GM19395 (cell line): ENCODE measurements around the gene ZIC1.

Experiments used
- ATAC-seq: cut with Tn5 transposase; IDR thresholded peaks from one replicate; pipeline ENCODE4 v1.9.1; 2021; ENCODE audit warnings: mild to moderate bottlenecking, moderate library complexity; ENCODE audit not compliant: unreplicated experiment

Gene ZIC1

DNA sequence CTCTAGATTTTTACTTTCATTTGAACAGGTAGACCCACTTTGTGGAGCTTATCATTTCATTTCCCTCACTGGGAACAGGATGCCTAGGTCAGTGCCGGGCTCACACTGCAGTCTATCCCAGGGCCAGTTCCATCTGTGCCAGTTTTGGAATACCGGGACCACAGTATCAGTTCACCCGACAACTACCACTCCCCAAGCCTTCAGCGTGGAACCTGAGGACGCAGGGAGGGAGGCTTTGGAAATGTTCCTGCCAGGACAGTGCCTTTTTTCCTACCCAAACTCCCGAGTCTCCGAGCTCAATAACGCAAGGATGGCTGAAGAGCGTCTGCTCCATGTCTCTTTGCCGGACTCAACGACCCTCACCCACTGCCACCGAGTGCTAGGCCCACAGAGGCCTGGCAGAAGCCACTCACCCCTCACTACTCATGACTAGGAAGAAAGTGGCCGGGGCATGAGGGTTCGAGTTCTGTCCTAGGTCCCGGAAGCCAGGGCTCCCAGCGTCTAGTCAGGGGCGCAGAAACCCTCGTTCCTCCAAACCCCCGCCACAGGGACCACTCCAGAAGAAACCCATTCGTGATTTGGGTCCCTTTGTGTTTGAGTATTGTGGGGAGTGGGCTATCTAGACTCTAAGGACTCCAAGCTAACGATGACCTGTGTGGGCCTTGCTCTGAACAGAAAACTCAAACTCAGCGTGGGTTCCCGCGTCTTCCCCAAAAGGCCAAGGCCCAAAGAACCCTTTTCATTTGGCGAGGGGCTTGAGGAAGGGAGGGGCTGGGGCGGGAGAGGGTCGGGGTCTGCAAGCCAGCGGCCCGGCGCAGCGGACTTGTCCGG, 11.4 kb downstream of the ZIC1 start:
- no peak for ATAC-seq

DNA sequence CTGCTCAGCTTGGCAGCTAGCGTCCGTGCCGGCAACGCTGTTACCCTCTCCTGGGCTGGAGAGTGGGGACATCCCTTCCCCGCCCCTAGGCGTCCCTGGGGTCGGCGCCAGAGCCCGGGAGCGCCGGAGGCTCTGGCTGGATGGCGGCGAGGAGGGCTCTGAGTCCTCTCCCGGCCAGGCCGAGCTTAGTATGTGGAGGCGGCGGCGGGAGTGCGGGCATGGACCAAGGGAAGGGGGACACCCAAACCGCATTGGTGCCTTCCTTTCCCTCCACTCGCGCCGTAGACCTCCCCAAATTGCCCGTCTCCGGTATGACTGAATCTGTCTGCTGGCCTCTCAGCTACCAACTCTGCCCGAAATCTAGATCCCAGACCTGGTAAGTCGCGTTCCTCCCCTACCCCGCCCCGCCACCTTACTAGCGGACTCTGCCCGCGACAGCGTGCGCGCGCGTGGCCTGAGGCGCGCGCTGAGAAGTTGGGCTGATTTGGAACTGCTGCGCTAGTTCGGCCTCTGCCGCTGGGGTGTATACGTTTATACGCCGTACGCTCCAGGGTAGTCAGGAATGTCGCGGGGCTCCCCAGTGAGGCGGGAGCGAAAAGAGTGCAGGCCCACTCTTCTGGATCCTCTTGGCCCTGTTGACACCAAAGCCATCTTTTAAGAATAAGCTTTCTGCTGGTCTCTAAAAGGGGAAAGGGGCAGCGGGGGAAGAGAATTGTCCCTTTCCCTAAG, 12.2 kb downstream of the ZIC1 start:
- no peak for ATAC-seq

DNA sequence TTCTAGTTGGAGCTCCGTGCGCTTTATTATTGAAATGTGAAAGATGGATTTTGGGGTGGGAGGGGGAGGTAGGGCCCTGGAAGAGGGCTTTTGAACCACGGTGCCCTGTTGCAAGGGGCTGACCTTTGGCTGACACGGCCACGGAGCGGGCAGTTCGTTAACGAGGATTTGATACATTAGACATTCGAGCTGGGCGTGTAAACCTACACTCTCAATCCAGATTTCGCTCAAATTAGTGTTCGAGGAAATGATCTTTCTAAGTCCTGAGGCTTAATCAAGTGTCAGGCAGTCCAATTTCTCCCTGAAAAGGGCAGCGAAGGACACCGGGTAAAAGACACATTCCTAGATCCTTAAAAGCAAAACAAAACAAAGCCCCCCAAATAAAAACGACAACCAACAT, 13.0 kb downstream of the ZIC1 start:
- ATAC-seq, result no peak

DNA sequence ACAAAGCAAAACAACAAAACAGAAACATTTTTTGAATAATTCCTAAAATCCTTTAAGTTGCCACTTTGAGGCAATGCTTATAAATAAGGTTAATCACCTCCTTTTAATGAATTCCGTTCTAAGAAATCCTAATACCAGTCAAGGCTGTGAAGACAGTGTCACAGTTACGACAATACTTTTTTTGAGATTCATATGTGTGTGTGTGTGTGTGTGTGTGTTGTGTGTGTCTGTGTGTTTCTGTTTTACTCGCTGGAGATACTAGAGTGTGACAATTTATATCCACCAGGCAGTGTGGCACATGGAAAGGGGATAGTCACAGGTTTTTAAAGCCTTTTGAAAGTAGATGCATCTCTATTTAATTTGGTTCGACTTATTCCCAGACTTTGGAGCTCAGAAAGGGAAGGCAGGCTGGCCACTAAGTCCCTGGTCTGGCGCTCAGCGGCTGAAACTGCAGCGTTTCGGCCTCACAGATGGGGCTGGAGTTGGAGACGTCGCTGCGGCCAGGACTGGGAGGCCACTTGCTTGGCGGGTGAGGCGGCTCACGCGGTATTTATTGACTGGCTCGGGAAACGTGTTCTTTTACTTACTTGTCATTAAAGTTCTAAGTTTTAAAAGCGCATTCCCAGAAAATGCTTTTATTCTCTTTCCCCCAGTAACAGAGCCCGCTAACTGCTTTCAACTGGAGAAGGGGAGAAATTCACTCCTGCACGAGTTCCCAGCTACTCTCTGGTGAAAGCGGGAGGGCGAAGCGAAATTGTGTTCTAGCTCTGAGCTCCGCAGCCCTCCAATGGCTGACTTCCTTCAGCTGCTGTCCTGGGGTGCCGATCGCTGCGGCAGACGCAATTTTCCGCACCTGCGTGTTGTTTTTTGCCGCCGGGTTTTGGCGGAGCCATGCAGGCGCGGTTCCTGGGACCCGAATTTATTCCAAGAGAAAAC, 13.7 kb downstream of the ZIC1 start:
- no peak for ATAC-seq

DNA sequence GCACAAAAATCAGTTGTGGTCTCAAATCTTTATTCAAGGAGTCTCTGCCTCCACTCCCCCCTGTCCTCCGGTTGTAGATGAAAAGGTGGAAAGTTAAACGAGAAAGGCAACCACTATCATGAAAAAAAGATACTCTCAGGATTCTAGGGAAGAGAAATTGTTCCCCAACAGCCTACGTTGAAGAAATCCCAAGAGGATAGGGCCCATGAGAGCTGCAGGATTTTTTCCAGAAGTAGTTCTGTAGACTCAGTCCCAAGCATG, 14.3 kb downstream of the ZIC1 start:
- ATAC-seq, result no peak

DNA sequence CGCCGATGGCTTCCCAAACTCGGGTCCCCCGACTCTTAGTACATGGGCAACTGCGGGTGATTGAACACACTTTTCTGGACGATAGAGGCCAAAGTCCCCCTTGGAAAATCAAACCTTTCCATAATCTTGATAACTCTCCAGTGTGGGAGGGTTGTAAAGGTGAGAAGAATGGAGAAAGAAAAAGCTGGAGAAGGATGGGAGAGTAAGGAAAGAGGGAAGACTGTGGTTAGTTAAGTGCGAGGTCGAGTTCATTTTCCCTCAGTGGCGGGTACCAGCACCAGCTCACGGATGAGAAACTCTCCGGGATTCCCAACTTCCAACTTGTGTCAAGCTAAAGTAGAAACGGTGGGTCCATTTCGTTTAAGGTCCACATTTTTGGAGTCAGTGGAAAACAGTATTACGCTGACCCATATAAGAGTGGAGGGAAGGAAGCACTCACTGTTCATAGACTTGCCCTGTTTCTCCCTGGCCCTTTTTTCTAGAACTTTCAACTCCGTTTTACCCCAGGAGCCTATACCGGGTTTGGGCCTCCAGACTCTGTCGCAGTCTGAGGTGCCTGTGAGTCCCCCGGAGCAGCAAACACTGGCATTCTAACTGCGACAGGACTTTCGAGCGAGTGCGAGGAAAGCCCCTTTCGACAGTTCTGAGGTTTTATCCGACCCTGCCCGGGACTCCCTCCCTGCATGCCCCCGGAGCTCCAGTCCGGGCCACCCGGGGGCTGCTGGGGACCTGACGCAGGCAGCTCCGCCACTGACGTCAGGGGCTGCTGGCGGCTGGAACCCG, 14.8 kb downstream of the ZIC1 start:
- no peak for ATAC-seq

DNA sequence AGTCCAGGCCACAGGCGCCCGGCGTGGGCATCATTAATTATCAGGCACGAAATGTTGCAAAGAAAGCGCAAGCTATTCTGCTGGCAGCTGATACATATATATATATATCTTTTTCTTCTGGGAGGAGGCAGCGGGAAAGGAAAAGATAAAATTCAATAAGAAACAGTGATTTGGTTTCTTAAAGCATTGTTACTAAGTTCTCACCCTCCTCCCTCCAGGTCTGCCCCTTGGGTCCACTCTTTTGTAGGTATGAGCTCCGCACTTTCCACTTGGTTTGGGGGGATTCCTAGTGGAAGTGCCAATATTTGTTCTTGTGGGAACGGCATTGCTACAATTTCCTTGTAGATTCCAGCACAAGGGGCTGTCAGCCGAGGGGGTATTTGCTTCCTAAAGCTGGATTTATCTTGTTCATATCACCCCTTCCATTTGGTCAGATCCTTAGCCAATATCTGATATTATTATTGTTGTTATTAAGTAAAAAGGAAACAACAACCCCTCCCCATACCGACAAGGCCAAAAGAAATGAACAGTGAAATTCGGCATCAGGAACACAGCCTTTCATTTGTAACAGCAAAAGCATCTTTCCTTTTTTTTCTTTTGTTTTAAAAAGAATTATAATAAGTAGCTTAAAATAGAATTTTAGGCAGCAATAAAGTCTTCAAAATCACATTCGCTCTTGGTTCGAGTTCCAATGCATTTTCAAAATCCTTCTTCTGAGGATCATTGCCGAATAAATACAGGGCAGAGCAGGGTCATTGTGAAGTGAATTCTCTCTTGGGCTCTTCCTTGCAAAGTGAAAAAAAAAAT, 15.6 kb downstream of the ZIC1 start:
- no peak for ATAC-seq

DNA sequence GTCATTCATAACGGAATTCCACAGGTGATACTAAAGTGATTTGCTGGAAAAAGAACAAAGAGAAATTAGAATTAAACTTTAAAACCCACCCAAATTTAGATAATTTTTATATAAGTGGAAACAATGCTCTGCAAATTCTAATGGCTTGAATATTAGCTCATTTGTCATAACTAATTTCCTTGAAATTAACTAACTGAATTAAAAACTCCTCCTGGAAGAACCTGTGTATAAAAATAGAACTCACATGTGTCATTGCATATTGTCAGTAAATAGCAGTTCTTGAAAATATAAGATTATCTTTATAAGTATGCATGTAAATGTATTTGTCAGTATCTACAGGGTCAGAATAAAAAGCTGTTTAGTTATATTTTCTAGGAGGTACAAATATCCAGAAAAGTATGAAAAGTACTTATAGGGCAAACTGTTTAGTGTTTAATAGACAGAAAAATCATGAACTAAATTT, 16.3 kb downstream of the ZIC1 start:
- no peak for ATAC-seq

DNA sequence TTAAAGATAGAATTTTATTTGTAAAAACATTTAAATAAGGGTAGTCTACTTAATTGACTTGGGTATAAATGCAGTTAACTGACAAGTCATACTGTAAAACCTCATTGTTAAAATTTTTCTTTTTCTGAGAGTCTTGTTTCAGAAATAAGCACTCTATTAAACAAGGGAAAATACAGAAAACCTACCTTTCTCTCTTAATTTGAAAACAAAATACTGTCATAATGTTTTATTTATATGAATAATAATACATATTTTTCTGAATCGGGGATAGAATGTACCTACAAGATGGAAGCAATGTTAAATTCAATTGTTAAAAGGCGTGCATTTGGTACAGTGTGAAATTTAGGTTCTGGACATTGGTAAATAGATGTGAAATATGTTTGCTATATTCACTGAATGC, 17.8 kb downstream of the ZIC1 start:
- ATAC-seq, result no peak

DNA sequence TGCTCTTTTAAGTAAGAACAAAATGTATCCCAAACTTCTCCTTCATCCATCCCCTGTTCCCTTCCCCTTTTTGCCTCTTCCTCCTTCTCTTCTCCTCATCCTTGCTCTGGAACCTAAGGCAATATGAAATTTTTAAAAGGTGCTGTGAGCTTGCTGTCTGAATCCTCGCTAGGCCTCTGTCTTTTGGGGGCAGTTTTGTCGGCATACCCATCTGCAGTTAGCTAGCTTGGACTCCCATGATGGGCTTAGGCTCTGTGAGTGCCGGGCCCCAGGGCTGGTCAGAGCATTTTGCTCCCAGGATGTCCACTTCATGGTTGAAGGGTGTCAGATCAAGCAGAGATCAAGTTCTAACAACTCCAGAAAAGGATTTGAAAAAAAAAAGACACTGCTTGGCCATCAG, 18.6 kb downstream of the ZIC1 start:
- no peak for ATAC-seq

DNA sequence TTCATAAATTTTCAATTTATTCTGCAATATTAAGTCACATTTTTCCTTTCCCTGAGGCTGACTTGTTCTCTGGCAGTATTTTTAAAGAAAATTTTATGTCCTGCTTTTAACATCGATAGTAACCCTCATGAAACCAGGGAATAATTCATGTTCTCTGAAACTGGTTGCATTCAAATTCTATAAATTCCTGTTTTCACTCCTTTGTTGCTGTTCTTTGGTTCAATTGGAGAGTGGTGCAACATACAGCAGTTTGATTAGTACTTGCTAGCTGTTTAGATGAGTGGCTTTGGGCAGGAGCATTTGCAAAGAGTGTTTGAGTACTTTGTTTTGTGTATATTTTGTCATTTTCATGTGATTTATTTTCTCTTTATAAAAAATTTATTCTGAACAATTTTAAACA, 19.2 kb downstream of the ZIC1 start:
- no peak for ATAC-seq

DNA sequence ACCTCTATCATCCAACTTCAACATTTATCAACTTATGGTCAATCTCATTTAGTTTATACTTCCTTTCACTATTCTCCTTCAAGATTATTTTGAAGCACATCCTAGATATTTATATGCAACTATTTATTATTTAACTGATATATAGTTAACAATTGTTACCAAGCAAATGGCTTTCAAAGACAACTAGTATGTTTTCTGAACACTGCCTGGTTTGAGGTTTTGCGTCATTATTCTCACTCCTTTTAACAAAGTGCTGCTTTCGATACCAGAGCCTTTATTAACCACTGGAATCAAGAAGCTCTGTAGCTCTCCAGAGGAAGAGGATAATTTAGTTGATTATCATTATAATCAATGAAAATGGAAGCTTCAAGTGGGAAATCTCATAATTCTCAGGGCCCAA, 19.6 kb downstream of the ZIC1 start:
- ATAC-seq, result no peak

DNA sequence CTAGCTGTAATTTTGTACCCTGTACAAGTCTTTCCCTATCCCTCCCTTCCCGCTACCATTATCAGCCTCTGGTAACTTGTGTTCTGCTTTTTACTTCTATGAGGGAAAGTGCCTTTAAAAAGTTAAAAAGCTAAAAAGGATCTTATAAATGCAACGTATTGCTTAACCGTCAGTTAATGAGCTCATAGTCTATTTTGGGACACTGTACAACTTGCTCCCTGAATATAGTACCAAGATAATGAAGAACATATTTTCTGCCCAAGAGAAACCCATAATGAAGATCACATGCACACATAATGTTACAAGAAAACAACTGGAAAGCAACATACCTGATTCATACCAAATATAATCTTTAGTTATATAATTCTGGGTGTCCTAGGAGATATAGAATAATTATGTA, 22.6 kb downstream of the ZIC1 start:
- ATAC-seq, result no peak

DNA sequence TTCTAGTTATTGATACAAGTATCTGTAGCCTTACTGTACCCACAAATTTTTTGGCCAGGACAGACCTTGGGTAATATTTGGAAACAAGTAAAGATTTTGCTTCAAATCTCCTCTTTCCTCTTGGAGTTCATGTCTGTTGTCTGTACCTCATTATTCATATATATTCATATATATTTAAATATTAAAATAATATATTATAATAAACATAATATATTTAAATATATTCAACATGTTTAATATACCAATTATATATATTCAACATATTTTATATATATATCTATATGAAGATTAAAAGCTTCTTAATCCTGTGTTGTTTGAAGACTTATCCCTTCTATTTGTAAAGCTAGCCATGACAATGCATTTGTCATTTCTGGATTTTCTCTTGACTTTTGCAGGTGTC, 38.1 kb downstream of the ZIC1 start:
- ATAC-seq, result no peak

DNA sequence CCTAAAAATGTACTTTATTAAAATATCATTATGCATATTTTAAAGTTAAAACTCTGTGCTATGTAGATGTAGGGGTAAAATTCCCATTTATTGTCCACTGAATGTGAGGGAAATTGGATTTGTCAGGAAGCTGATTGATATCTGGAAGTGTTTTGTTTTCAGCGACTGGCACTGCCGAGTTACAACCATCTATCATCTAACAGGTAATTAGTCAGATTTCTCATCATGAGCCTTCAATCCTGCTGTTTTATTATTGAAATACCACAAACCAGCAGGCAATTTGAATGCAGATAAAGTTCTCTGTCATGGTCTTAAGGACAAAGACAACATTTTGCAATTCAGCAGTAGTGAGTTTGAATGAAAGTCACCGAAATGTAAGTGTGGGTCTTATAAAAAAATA, 40.5 kb downstream of the ZIC1 start:
- ATAC-seq, result no peak

DNA sequence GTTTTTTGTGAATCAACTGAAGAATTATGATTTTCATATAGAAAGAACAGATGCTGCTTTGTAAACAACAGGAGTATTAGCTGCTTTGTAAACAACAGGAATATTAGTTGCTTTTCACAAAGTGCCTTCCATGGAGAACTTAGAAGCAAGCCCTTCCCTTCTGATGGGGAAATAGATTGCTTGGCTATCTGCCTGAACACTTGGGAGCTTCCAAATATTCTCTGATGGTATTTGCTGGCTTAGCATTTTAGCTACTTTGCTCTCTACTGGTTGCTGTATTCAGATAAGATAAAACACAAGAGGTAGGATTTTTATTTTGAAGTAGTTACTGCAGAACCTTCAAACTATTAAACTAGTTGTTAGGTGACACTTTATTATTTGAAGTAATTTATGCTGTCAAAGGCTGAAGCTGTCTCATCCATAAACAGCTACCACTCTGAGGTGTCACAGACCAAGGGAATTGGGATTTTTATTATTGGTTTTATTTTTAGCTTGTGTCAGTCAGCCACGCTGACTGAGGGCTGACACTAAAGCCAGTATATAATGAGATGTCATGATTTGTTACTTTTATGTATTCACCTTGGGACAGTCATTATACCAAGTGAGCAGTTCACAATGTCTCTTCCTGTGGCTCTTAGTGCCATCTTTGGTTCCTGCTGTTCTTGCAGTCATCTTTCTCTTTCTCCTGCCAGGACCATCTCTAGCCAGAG, 50.0 kb downstream of the ZIC1 start:
- no peak for ATAC-seq

DNA sequence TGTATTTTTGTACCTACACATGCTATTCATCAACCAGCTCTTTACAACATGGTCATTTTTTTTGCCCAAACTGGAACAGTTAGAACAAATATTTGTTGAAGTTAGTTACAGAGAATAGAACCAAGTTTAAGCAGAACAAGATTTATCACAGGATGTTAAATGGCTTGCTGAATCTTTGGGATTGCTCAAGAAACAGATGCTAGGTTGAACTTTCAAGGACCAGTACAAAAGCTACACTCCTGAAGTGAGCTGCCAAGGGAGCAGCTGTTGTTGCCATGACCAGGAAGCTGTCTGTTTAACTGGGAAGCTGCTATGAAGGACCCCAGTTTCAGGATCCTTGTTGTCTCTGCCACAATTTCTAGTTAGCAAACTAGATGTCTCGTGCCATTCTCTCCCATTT, 53.7 kb downstream of the ZIC1 start:
- no peak for ATAC-seq
